SK-N-DZ (cell line): ENCODE data around the gene ASTN2.
"Not testable (repeated sequence)": the region's sequence is repeated elsewhere in the genome, so short reads cannot be mapped to it uniquely, and the experiment has no call there.

Experiments used
- DNase-seq: peaks from one replicate; pipeline ENCODE4 v3.0.0-alpha.2; 2015; ENCODE audit warnings: low spot score

The ASTN2 gene

GRCh38 chr9:116877072-116877471 lies 537.8 kb downstream of the ASTN2 start:
- DNase-seq, result no peak

DNA sequence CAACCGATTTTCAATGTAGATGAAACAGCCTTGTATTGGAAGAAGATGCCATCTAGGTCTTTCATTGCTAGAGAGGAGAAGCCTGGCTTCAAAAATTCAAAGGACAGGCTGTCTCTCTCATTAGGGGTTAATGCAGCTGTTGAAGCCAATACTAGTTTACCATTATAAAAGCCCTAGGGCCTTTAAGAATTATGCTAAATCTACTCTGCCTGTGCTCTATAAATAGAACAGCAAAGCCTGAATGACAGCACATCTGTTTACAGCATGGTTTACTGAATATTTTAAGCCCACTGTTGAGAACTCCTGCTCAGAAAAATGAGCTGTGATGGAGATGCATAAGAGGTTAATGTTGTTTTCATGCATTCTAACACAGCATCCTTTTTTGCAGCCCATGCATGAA lies 539.3 kb downstream of the ASTN2 start:
- no peak for DNase-seq

- no peak for DNase-seq
Observed at GRCh38 chr9:116873937-116874914, 540.6 kb downstream of the ASTN2 start.

GRCh38 chr9:116873491-116873890 lies 541.4 kb downstream of the ASTN2 start:
- no peak for DNase-seq

- peak; percentile 15 for DNase-seq
Observed at GRCh38 chr9:116870566-116870965, 544.3 kb downstream of the ASTN2 start.

DNA sequence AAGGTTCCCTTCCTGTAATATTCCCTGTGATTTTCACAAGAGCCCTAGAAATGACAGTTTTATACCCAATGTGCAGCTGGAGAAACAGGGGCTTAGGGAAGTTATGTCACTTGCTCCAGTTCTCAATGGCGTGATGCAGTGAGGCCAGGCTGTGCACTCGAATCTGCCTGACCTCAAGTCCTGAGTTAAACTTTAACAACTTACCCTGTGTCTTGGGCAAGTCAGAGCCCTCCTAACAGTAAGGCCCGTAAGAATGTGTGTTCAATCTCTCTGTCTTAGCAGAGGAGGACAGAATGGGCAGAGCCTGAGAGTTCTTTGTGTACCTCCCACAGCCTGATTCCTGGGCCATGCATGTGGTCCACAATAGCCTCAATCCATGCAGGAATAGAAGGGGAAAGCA lies 546.7 kb downstream of the ASTN2 start:
- DNase-seq, result no peak

GRCh38 chr9:116861321-116861720 lies 553.5 kb downstream of the ASTN2 start:
- DNase-seq, result no peak

GRCh38 chr9:116860509-116861120 lies 554.2 kb downstream of the ASTN2 start:
- peak; percentile 72 for DNase-seq

DNA sequence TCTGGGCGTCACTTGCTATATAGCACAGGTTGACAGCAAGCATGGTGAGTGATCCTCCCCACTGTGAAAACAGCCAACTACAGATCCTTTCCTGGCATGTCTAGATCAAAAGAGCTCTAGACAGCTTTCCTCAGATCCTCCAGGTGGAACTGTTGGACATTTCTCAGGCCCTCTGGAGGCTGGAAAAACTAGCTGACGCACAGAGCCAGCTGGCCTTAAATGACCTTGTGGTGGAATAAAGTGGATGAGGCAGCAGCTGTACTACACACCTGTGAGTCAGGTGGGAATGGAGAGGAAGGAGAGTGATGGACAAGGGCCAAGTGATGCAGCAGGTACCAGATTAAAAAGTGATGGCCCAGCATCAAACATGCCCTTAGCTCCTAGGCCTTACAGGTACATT lies 555.1 kb downstream of the ASTN2 start:
- DNase-seq, result no peak

- DNase-seq, result no peak
Observed at GRCh38 chr9:116857321-116857720, 557.5 kb downstream of the ASTN2 start.

GRCh38 chr9:116855881-116856662 lies 558.8 kb downstream of the ASTN2 start:
- DNase-seq, result no peak

GRCh38 chr9:116849721-116850120 lies 565.1 kb downstream of the ASTN2 start:
- no peak for DNase-seq

GRCh38 chr9:116844621-116845020 lies 570.2 kb downstream of the ASTN2 start:
- DNase-seq, result no peak

DNA sequence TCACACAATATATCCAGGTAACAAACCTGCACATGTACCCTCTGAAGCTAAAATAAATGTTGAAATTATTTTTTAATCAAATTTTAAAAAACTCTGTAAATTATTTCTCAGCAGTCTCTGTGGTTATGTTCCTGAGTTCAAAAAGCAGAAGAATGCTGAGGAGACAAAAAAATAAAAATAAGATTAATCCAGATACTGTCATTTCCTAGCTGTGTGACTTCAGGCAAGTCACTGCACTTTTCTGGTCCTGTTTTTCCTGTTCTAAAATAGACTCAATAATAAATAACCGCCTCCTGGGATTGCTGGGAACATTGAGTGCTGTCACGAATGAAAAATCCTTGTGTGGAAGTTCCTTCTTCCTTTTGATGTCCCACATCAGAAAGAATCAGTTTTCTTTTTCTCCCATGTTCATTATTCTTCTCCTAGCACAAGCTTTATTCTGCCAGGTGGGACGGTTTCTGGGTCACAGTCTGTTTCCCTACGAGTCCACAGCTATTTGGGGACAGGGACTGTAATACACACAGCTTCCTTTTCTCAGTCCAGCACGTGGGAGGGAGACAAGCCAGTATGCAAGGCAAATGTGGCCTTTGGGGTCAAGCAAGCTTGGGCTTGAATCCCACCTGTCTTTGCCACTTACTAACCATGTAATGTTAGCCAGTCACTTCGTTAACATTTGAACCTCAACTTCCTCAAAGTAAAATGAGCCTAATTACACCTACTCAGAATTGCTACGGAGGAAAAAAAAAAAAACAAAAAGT lies 570.8 kb downstream of the ASTN2 start:
- DNase-seq, result no peak

- DNase-seq, result no peak
Observed at GRCh38 chr9:116842658-116843057, 572.2 kb downstream of the ASTN2 start.

DNA sequence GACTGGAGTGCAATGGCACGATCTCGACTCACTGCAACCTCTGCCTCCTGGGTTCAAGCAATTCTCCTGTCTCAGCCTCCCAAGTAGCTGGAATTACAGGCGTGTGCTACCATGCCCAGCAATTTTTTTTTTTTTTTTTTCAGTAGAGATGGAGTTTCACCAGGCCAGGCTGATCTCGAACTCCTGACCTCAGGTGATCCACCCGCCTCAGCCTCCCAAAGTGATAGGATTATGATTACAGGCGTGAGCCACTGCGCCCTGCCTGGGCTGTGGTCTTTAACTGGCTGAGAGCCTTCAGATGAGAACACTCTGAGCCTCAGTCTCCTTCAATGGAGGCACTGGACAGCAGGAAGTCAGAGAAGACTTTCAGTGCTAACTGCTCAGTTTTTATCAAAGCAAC lies 576.4 kb downstream of the ASTN2 start:
- not testable (repeated sequence) for DNase-seq

- no peak for DNase-seq
Observed at GRCh38 chr9:116837018-116837989, 577.6 kb downstream of the ASTN2 start.

DNA sequence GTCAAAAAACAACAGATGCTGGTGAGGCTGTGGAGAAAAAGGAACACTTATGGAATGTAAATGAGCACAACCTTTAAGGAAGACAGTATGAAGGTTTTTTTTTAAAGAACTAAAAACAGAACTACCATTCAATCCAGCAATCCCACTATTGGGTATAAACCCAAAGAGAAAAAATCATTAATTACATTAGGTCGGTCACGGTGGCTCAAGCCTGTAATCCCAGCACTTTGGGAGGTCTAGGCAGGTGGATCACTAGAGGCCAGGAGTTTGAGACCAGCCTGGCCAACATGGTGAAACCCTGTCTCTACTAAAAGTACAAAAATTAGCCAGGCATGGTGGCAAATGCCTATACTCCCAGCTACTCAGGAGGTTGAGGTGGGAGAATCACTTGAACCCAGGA lies 584.5 kb downstream of the ASTN2 start:
- not testable (repeated sequence) for DNase-seq

- no peak for DNase-seq
Observed at GRCh38 chr9:116821633-116822229, 593.1 kb downstream of the ASTN2 start.

DNA sequence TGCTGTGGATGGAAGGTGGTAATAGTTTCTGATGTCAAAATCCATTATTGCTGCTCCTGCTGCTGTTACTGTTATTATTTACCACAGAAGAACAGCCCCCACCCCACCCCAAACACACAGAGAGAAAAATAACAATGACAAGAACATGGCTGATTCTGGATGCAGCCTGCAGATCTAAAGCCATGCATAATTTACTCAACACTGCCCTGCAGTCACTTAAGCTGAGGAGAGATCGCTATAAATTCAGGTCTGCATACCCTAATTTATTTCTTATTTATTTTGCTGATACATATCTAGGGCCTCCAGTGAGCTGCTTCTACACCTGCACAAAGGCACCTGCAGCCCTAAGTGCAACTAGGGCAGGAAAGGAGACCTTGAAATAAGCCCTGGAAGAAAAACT lies 595.7 kb downstream of the ASTN2 start:
- no peak for DNase-seq
